ENCODE measurements around the gene SLC14A1.

The SLC14A1 gene

DNA sequence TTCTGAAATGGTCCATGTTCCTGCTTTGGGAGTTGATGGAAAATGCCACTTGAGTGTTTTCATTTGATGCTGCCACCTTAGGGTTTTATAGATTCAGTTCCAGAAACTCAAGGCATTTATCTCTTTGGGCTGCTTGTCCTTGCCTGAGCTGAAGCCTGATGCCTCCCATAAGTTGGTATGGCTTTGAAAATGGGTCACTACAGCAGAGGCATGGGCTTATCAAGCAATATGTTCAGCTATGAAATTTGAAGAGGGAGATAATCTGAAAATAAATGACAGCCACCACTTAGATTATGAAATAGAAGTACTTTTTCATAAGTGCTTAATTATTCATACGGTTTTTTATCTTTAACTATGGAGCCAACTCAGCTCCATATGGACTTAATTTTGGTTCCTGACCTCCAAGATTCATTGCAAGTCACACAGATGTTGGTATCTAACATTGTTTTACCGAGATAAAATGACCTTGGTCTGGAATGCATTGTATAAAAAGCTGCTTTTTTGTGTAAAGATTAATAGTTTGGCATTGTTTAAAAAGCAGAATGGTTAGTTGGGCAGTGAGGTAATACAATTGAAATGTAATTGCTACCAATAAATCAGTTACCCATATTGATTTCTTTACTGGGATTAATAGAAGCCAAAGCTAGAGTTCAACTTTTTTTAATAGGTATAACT, 4.5 kb downstream of the SLC14A1 start:
- DNase-seq (ENCODE audit: low read depth), result no peak
- no peak overlapping the region for H3K4me3 ChIP-seq (ENCODE audit: low read depth, low read length)
- TF ChIP-seq MYC (IDR thresholded peaks at IDR 0.05; ENCODE audit: low read depth, low read length), result no peak
- no peak for TF ChIP-seq POLR2A (IDR thresholded peaks at IDR 0.05; ENCODE audit: extremely low read depth, insufficient read length)
- TF ChIP-seq CTCF (IDR thresholded peaks at IDR 0.05; ENCODE audit: low read depth, low read length), result no peak
- TF ChIP-seq, protein P1, sequence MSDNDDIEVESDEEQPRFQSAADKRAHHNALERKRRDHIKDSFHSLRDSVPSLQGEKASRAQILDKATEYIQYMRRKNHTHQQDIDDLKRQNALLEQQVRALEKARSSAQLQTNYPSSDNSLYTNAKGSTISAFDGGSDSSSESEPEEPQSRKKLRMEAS (IDR thresholded peaks at IDR 0.05; ENCODE audit: low read depth, low read length), result no peak

- no peak overlapping the region for H3K4me3 ChIP-seq (ENCODE audit: low read depth, low read length)
- DNase-seq (ENCODE audit: low read depth), result no peak
- no peak for TF ChIP-seq MYC (IDR thresholded peaks at IDR 0.05; ENCODE audit: low read depth, low read length)
- TF ChIP-seq CTCF (IDR thresholded peaks at IDR 0.05; ENCODE audit: low read depth, low read length), result no peak
- TF ChIP-seq, protein P1 (IDR thresholded peaks at IDR 0.05; ENCODE audit: low read depth, low read length), result no peak
- TF ChIP-seq POLR2A (IDR thresholded peaks at IDR 0.05; ENCODE audit: extremely low read depth, insufficient read length), result no peak
These were observed 7.0 kb downstream of the SLC14A1 start for GRCh38 chr18:45730832-45731575.

- TF ChIP-seq POLR2A (IDR thresholded peaks at IDR 0.05; ENCODE audit: extremely low read depth, insufficient read length), result no peak
- no peak for TF ChIP-seq CTCF (IDR thresholded peaks at IDR 0.05; ENCODE audit: low read depth, low read length)
- TF ChIP-seq MYC (IDR thresholded peaks at IDR 0.05; ENCODE audit: low read depth, low read length), result no peak
- TF ChIP-seq, protein P1 (IDR thresholded peaks at IDR 0.05; ENCODE audit: low read depth, low read length), result no peak
- no peak overlapping the region for H3K4me3 ChIP-seq (ENCODE audit: low read depth, low read length)
- no peak for DNase-seq (ENCODE audit: low read depth)
These were observed 7.7 kb downstream of the SLC14A1 start for GRCh38 chr18:45731716-45732115.

DNA sequence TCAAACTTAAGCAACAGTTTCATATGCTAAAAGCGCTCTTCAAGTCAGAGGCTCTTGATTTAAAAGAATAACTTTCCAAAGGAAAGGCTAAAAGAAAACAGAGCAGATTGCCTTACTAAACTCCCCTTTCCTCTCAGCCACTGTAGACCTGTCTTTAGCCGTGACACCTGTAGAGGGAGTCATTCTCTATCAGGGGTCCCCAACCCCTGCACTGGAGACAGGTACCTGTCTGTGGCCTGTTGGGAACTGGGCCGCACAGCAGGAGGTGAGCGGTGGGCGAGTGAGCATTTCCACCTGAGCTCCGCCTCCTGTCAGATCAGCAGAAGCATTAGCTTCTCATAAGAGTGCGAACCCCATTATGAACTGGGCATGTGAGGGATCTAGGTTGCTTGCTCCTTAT, 9.6 kb downstream of the SLC14A1 start:
- TF ChIP-seq POLR2A (IDR thresholded peaks at IDR 0.05; ENCODE audit: extremely low read depth, insufficient read length) (no peak), MYC (IDR thresholded peaks at IDR 0.05; ENCODE audit: low read depth, low read length) (no peak), CTCF (IDR thresholded peaks at IDR 0.05; ENCODE audit: low read depth, low read length) (no peak)
- TF ChIP-seq, protein P1 (IDR thresholded peaks at IDR 0.05; ENCODE audit: low read depth, low read length), result no peak
- no peak for DNase-seq (ENCODE audit: low read depth)
- no peak overlapping the region for H3K4me3 ChIP-seq (ENCODE audit: low read depth, low read length)

GRCh38 chr18:45734505-45734904, 10.5 kb downstream of the SLC14A1 start:
- no peak overlapping the region for H3K4me3 ChIP-seq (ENCODE audit: low read depth, low read length)
- TF ChIP-seq, protein P1 (IDR thresholded peaks at IDR 0.05; ENCODE audit: low read depth, low read length), result no peak
- TF ChIP-seq POLR2A (IDR thresholded peaks at IDR 0.05; ENCODE audit: extremely low read depth, insufficient read length), result no peak
- no peak for TF ChIP-seq MYC (IDR thresholded peaks at IDR 0.05; ENCODE audit: low read depth, low read length)
- no peak for TF ChIP-seq CTCF (IDR thresholded peaks at IDR 0.05; ENCODE audit: low read depth, low read length)
- DNase-seq (ENCODE audit: low read depth), result no peak
